PFSK-1 (cell line): ENCODE results near the gene B4GALT2.

Experiments
- FOXP2 ChIP-seq: optimal IDR thresholded peaks from 2 replicates; pipeline ENCODE3; 2011; ENCODE audit warnings: borderline replicate concordance, control low read depth, inconsistent platforms; ENCODE audit not compliant: insufficient read depth; ENCODE audit errors: extremely low read length, extremely low read depth
- POLR2AphosphoS5 ChIP-seq: IDR thresholded peaks from 2 replicates; pipeline ENCODE4 v1.6.1; 2012; ENCODE audit warnings: low read depth, mild to moderate bottlenecking, control low read depth, low read length, moderate library complexity
- SIN3A ChIP-seq: IDR thresholded peaks from 2 replicates; pipeline ENCODE4 v1.6.1; 2012; ENCODE audit warnings: mild to moderate bottlenecking, low read length, moderate library complexity, borderline replicate concordance; ENCODE audit not compliant: insufficient read depth
- TAF1 ChIP-seq: IDR thresholded peaks from 2 replicates; pipeline ENCODE4 v1.6.1; 2012; ENCODE audit warnings: low read length, control low read depth, borderline replicate concordance; ENCODE audit not compliant: insufficient read depth
- TF ChIP-seq, protein P1 (sequence below), 2 experiments: IDR thresholded peaks; 2 replicates each; pipeline versions ENCODE4 v1.6.1 to v1.8.0; 2011 to 2012; ENCODE audit warnings: low read depth in 2 of 2, low read length in 2 of 2, control low read depth in 1 of 2, inconsistent platforms in 1 of 2, mild to moderate bottlenecking in 1 of 2, moderate library complexity in 1 of 2; ENCODE audit not compliant: insufficient read depth in 1 of 2

B4GALT2 gene

DNA sequence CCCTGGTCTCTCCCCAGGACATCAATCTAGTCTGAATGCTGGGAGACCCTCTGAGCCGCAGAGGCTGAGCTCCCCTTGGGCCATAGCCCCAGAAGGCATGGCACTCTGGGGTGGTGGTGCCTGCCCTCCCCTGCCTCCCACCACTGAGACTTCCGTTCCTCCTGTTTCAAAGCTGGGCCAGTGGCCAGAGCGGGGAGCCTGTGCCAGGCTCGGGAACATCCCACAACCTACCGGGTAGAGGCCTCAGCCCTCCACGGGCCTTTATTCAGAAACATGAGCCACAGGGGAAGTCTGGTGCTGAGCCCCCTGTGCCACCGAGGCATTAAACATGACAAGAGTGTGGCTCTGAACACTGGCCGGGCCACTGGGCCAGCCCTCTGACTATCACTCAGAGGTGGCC, 20.4 kb downstream of the B4GALT2 start:
- TF ChIP-seq POLR2AphosphoS5 (no peak), FOXP2 (no peak), TAF1 (no peak), SIN3A (no peak)
- TF ChIP-seq, protein P1, sequence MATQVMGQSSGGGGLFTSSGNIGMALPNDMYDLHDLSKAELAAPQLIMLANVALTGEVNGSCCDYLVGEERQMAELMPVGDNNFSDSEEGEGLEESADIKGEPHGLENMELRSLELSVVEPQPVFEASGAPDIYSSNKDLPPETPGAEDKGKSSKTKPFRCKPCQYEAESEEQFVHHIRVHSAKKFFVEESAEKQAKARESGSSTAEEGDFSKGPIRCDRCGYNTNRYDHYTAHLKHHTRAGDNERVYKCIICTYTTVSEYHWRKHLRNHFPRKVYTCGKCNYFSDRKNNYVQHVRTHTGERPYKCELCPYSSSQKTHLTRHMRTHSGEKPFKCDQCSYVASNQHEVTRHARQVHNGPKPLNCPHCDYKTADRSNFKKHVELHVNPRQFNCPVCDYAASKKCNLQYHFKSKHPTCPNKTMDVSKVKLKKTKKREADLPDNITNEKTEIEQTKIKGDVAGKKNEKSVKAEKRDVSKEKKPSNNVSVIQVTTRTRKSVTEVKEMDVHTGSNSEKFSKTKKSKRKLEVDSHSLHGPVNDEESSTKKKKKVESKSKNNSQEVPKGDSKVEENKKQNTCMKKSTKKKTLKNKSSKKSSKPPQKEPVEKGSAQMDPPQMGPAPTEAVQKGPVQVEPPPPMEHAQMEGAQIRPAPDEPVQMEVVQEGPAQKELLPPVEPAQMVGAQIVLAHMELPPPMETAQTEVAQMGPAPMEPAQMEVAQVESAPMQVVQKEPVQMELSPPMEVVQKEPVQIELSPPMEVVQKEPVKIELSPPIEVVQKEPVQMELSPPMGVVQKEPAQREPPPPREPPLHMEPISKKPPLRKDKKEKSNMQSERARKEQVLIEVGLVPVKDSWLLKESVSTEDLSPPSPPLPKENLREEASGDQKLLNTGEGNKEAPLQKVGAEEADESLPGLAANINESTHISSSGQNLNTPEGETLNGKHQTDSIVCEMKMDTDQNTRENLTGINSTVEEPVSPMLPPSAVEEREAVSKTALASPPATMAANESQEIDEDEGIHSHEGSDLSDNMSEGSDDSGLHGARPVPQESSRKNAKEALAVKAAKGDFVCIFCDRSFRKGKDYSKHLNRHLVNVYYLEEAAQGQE (IDR thresholded peaks at IDR 0.05; ENCODE audit: insufficient read depth in 1 of 2, low read depth in 2 of 2, low read length in 2 of 2): no peak

DNA sequence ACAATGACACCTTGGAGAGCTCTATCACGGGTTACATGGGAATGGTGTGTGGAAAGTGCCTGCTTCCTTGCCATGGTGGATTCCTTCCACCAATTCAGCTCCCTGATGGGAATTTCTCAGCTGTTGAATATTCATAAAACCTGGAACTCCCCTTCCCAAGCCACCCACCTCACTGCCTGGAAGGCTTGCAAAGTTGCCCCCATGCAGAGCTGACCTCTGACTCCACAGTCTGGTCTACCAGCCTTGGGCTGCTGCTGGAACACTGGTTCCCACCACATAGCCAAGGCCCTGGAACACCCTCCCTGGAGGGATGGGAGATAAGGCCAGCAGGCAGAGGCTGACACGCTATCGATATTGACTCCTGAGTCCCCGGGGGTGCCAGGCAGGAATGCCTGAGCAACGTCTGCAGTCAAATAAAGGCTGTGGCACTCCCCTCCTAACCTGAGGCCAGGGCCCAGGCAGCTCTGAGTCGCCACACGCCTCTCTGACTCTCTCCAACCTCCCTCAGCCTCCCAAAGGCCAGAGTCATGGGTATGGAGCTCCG, 21.2 kb downstream of the B4GALT2 start:
- TF ChIP-seq, protein P1 (IDR thresholded peaks at IDR 0.05; ENCODE audit: insufficient read depth in 1 of 2, low read depth in 2 of 2, low read length in 2 of 2): no peak
- TF ChIP-seq FOXP2 (no peak), SIN3A (no peak), TAF1 (no peak), POLR2AphosphoS5 (no peak)

DNA sequence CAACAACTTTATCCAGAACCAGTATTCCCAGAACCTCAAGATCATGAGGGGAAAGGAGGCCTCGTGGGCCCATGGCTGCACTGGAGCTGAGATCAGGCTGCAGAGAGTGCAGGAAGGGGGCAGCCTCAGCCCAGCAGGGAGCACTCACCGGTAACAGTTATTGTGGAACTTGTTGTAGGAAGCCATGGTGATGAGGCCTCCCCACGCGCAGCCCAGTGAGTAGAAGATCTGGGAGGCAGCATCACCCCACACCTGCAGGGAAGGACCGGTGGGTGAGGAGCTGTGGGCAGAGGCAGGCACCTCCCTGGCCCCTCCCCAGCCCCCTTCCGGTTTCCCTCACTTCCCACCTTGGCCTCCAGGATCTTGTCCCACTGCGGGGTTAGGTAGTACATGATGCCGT, 23.2 kb downstream of the B4GALT2 start:
- TF ChIP-seq, protein P1 (IDR thresholded peaks at IDR 0.05; ENCODE audit: insufficient read depth in 1 of 2, low read depth in 2 of 2, low read length in 2 of 2): no peak
- no peak for TF ChIP-seq SIN3A
- no peak for TF ChIP-seq POLR2AphosphoS5
- no peak for TF ChIP-seq FOXP2
- TF ChIP-seq TAF1: no peak

- TF ChIP-seq SIN3A (no peak), POLR2AphosphoS5 (no peak), TAF1 (no peak), FOXP2 (no peak)
- TF ChIP-seq, protein P1 (IDR thresholded peaks at IDR 0.05; ENCODE audit: insufficient read depth in 1 of 2, low read depth in 2 of 2, low read length in 2 of 2): no peak
These were observed 23.7 kb downstream of the B4GALT2 start for GRCh38 chr1:44002606-44003157.

DNA sequence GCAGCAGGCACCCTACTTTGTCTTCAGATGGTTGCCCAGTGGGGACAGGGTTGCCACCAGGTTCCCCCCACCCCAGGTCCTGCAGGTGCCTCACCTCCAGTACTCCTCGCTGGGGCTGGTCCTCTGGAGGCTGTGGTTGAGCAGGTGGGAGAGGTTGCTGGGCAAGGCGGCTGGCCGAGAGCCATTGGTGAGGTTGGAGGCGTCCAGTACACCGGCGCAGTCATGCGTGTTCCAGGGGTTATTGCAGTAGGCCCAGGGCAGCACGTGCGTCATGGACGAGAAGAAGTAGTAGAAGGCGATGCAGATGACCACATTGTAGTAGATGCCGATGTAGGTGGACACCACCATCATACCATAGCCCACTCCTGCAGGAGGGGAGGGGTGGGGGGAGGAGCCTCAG, 29.2 kb downstream of the B4GALT2 start:
- TF ChIP-seq SIN3A: no peak
- TF ChIP-seq POLR2AphosphoS5: no peak
- TF ChIP-seq, protein P1 (IDR thresholded peaks at IDR 0.05; ENCODE audit: insufficient read depth in 1 of 2, low read depth in 2 of 2, low read length in 2 of 2): no peak
- no peak for TF ChIP-seq FOXP2
- no peak for TF ChIP-seq TAF1
